Nephron (organoid): ENCODE measurements around the gene NAPA.

Source experiments
- H3K27ac Mint-ChIP-seq, 3 experiments: 2 replicates each; pipeline ENCODE4 v1.8.0; 2020; ENCODE audit warnings: mixed read lengths in 3 of 3, mild to moderate bottlenecking in 2 of 3, moderate library complexity in 1 of 3
- H3K27me3 Mint-ChIP-seq: 2 replicates; pipeline ENCODE4 v1.8.0; 2021; ENCODE audit warnings: low read depth, mild to moderate bottlenecking, moderate library complexity, mixed read lengths
- H3K36me3 Mint-ChIP-seq: 2 replicates; pipeline ENCODE4 v1.8.0; 2020; ENCODE audit warnings: low read depth, mixed read lengths
- H3K4me1 Mint-ChIP-seq: 2 replicates; pipeline ENCODE4 v1.8.0; 2020; ENCODE audit warnings: mixed read lengths
- H3K4me3 Mint-ChIP-seq, 3 experiments: 2 replicates each; pipeline ENCODE4 v1.8.0; 2020; ENCODE audit warnings: mild to moderate bottlenecking in 3 of 3, mixed read lengths in 3 of 3, moderate library complexity in 2 of 3
- H3K9me3 Mint-ChIP-seq: 2 replicates; pipeline ENCODE4 v1.8.0; 2020; ENCODE audit warnings: mixed read lengths
- TF ChIP-seq, protein P1 (sequence below), 3 experiments: fragments of 200-600 bp; sonication (generic); IDR thresholded peaks; one replicate each; pipeline ENCODE4 v1.5.0; 2021; ENCODE audit warnings: antibody characterized with exemption in 3 of 3; ENCODE audit not compliant: unreplicated experiment in 3 of 3

NAPA gene

DNA sequence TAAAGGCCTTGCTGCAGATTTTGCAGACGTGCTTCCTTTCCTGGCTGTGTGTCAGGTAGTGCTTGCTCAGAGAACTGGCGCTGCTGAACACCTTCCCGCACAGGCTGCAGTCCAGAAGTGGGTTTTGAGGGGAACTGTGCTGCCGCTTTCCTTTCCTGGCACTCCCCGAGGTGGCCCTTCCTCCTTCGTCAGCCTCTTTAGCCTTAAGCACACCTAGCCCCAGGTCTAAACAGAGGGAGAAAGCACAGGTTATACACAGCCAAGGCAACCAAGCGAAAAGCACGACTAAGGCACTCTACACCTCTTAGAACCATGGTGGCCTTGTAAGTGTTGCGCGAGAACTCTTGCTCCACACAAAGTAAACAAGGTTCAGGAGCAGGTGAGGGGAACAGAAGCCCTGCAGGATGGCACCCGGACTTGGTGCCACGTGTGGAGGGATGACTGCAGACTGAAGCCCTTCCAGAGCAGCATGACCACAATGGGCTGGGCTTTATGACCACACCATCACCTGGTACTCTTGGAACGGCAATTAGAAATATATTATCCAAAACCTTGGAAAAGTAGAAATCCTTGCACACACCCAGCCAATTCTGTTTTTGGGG lies 34.5 kb upstream of the NAPA start:
- Mint-ChIP-seq H3K36me3 (no peaks in the 10 kb centered on the region), H3K4me1 (no peaks in the 10 kb centered on the region), H3K4me3 (no peak overlapping the region), H3K9me3 (no peaks in the 10 kb centered on the region), H3K27ac (no peak overlapping the region), H3K27me3 (peaks cover 14% of the 10 kb centered on the region)
- TF ChIP-seq, protein P1, sequence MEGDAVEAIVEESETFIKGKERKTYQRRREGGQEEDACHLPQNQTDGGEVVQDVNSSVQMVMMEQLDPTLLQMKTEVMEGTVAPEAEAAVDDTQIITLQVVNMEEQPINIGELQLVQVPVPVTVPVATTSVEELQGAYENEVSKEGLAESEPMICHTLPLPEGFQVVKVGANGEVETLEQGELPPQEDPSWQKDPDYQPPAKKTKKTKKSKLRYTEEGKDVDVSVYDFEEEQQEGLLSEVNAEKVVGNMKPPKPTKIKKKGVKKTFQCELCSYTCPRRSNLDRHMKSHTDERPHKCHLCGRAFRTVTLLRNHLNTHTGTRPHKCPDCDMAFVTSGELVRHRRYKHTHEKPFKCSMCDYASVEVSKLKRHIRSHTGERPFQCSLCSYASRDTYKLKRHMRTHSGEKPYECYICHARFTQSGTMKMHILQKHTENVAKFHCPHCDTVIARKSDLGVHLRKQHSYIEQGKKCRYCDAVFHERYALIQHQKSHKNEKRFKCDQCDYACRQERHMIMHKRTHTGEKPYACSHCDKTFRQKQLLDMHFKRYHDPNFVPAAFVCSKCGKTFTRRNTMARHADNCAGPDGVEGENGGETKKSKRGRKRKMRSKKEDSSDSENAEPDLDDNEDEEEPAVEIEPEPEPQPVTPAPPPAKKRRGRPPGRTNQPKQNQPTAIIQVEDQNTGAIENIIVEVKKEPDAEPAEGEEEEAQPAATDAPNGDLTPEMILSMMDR (IDR thresholded peaks at IDR 0.05; ENCODE audit: unreplicated experiment in 3 of 3) = no peak

DNA sequence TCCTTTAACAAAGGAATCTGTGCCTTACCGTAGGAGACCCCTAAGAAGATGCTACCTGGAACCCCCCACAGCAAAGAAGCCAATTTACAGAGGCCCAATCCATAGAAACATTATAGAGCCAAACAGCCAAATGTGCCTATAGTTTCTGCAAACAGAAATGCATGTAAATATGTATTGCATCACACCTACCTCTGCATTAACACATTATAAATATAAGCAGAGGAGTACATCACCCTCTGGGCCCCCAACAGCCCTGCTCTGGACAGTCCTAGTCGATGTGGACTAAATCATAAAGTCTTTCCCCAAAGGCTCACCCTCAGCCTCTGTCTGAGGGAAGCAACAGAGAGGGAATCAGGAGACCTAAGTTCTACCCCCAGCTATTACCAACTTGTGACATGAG lies 32.3 kb upstream of the NAPA start:
- Mint-ChIP-seq H3K9me3 (no peaks in the 10 kb centered on the region), H3K36me3 (no peaks in the 10 kb centered on the region), H3K4me3 (no peak overlapping the region), H3K4me1 (no peaks in the 10 kb centered on the region), H3K27me3 (peaks cover 13% of the 10 kb centered on the region), H3K27ac (no peak overlapping the region)
- TF ChIP-seq, protein P1 (IDR thresholded peaks at IDR 0.05; ENCODE audit: unreplicated experiment in 3 of 3) = no peak

DNA sequence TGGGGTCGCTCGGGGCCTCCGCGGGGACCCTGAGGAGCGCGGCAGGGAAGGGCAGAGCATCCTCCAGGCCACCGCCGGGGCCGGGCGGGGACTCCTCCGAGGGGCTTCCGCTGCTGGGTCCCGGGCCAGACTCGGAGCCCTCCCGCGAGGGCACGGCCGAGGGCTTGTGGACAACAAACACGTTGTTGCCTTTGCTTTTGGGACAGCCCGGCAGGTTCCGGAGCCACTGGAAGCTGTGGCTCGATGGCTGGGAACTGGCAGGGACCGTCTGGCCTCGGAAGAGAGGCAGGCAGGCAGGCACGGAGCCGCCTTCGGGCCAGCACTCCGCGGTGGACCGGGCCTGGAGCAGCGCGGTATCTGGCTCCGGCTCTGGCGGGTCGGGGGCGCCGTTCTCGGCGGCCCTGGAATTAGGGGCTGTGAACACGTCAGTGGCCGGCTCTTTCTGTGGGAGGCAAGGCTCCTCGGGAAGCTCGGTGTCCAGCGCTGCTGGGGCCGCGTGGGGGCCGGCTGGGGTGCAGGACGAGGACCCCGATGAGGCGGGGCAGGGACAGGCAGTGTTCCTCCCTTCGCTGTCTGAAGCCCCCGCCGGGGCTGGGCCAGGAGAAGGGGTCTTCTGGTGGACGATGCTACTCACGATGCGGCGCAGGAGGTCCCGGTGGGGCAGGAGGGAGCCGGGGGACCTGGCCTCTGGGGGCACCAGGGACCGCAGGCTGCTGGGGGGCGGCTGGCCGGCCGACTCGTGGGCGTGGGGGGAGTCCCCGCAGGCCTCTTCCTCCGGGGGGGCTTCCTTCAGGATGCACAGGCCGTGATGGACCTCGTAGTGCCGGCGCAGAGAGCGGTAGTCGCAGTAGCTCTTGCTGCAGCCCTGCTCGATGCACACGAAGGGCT lies 30.4 kb upstream of the NAPA start:
- Mint-ChIP-seq H3K27me3 (peaks cover 11% of the 10 kb centered on the region), H3K4me1 (no peaks in the 10 kb centered on the region), H3K9me3 (no peaks in the 10 kb centered on the region), H3K27ac (no peak overlapping the region), H3K36me3 (no peaks in the 10 kb centered on the region), H3K4me3 (no peak overlapping the region)
- TF ChIP-seq, protein P1 (IDR thresholded peaks at IDR 0.05; ENCODE audit: unreplicated experiment in 3 of 3) = no peak

- Mint-ChIP-seq H3K9me3 (no peaks in the 10 kb centered on the region), H3K27ac (no peak overlapping the region), H3K4me3 (no peak overlapping the region), H3K27me3 (peaks cover 13% of the 10 kb centered on the region), H3K4me1 (no peaks in the 10 kb centered on the region), H3K36me3 (no peaks in the 10 kb centered on the region)
- TF ChIP-seq, protein P1 (IDR thresholded peaks at IDR 0.05; ENCODE audit: unreplicated experiment in 3 of 3) = no peak
These were observed 29.6 kb upstream of the NAPA start for GRCh38 chr19:47544476-47544875.

GRCh38 chr19:47544075-47544474 lies 29.2 kb upstream of the NAPA start:
- Mint-ChIP-seq H3K4me1 (no peaks in the 10 kb centered on the region), H3K4me3 (no peak overlapping the region), H3K27ac (no peak overlapping the region), H3K36me3 (no peaks in the 10 kb centered on the region), H3K9me3 (no peaks in the 10 kb centered on the region), H3K27me3 (peaks cover 9% of the 10 kb centered on the region)
- TF ChIP-seq, protein P1 (IDR thresholded peaks at IDR 0.05; ENCODE audit: unreplicated experiment in 3 of 3) = no peak
